HepG2 (cell line): ENCODE measurements around the gene DYNC1I2. TPM values are rescaled to one million over a fixed set of nuclear protein-coding genes. Genes with fewer than 3 reads are reported as not detected.

ENCODE experiments used
- ETV6 ChIP-seq: sonication (generic); formaldehyde crosslinking; conservative IDR thresholded peaks from 2 replicates; pipeline ENCODE4 v1.4.0; 2020; ENCODE audit warnings: missing genetic modification reagents
- GABPB1 ChIP-seq: IDR thresholded peaks from 2 replicates; pipeline ENCODE4 v1.6.1; 2016; ENCODE audit warnings: mild to moderate bottlenecking, missing genetic modification reagents, moderate library complexity, missing compliant biosample characterization
- GLI4 ChIP-seq: sonication (generic); formaldehyde crosslinking; IDR thresholded peaks from 2 replicates; pipeline ENCODE4 v1.5.1; 2020; ENCODE audit warnings: missing genetic modification reagents, mild to moderate bottlenecking, moderate library complexity, borderline replicate concordance
- GTF3A ChIP-seq: sonication (generic); formaldehyde crosslinking; conservative IDR thresholded peaks from 2 replicates; pipeline ENCODE4 v1.4.0; 2020; ENCODE audit warnings: mild to moderate bottlenecking, missing genetic modification reagents
- GZF1 ChIP-seq: sonication (generic); formaldehyde crosslinking; IDR thresholded peaks from 2 replicates; pipeline ENCODE4 v1.5.1; 2020; ENCODE audit warnings: mild to moderate bottlenecking, missing genetic modification reagents
- HMGXB3 ChIP-seq: sonication (generic); formaldehyde crosslinking; IDR thresholded peaks from 2 replicates; pipeline ENCODE4 v1.4.0; 2020; ENCODE audit warnings: missing genetic modification reagents, borderline replicate concordance
- PLSCR1 ChIP-seq: sonication (generic); formaldehyde crosslinking; IDR thresholded peaks from 2 replicates; pipeline ENCODE4 v1.5.0; 2020; ENCODE audit warnings: missing genetic modification reagents, mild to moderate bottlenecking, borderline replicate concordance
- SKI ChIP-seq: fragments of 450-650 bp; IDR thresholded peaks from one replicate; pipeline ENCODE4 v1.6.1; 2018; ENCODE audit warnings: mild to moderate bottlenecking; ENCODE audit not compliant: partially characterized antibody
- TAF1 ChIP-seq: sonication (generic); formaldehyde crosslinking; IDR thresholded peaks from 2 replicates; pipeline ENCODE4 v1.4.0; 2020; ENCODE audit warnings: missing genetic modification reagents
- ZBTB40 ChIP-seq, 2 experiments: fragments of 450-650 bp in 1 of 2; sonication (generic) in 1 of 2; formaldehyde crosslinking in 1 of 2; IDR thresholded peaks; 2 replicates each; pipeline versions ENCODE4 v1.6.1 to v1.8.0; 2016 to 2022; ENCODE audit warnings: antibody characterized with exemption in 1 of 2, mild to moderate bottlenecking in 1 of 2, missing genetic modification reagents in 1 of 2
- ZNF562 ChIP-seq: sonication (generic); formaldehyde crosslinking; IDR thresholded peaks from 2 replicates; pipeline ENCODE4 v1.8.0; 2022; ENCODE audit warnings: missing genetic modification reagents, borderline replicate concordance
- ZNF746 ChIP-seq: sonication (generic); formaldehyde crosslinking; IDR thresholded peaks from 2 replicates; pipeline ENCODE4 v1.8.0; 2022; ENCODE audit warnings: mild to moderate bottlenecking, missing genetic modification reagents
- ZNF772 ChIP-seq: sonication (generic); formaldehyde crosslinking; IDR thresholded peaks from 2 replicates; pipeline ENCODE4 v1.5.0; 2020; ENCODE audit warnings: mild to moderate bottlenecking, missing genetic modification reagents
- polyA plus RNA-seq, 8 experiments: library from polyadenylated mRNA; depleted of rRNA in 3 of 8; stranded (reverse) in 7 of 8; unstranded in 1 of 8; fragments of >200 nt; fragmentation: Illumina TruSeq in 4 of 8; extraction: Trizol in 4 of 8; gene quantifications; 2 replicates each; pipeline versions ENCODE4 v1.2.1 to v1.2.3, GENCODE V29; 2011 to 2016; ENCODE audit warnings: low read depth in 4 of 8, missing spikeins in 1 of 8, mixed read lengths in 1 of 8; ENCODE audit not compliant: insufficient read depth in 1 of 8
- total RNA-seq, 5 experiments: library from RNA; depleted of rRNA; stranded (reverse); fragments of >200 nt; fragmentation: Illumina TruSeq; extraction: Trizol; gene quantifications; 2 replicates each; pipeline ENCODE4 v1.2.3, GENCODE V29; 2016; ENCODE audit warnings: low read depth in 1 of 5

The DYNC1I2 gene
- total and polyA plus RNA-seq, 2 of the 13 experiments (the other 11 are each of a cell fraction or from before 2014, with no cell fraction given), result 84.0 to 99.8 TPM

GRCh38 chr2:171687287-171688128 is at the start of gene DYNC1I2 (continued):
- TF ChIP-seq SKI, result no peak
- peak; percentile 88 for TF ChIP-seq GABPB1 (CRISPR knock-in tag)
- TF ChIP-seq PLSCR1 (CRISPR knock-in tag), result no peak
- peak; percentile 44; the same call in 1 of the 2 replicates for TF ChIP-seq GZF1 (CRISPR knock-in tag)
- peak; percentile 85; the same call in 1 of the 2 replicates for TF ChIP-seq GTF3A (CRISPR knock-in tag)
- TF ChIP-seq ETV6, result peak; percentile 67
- TF ChIP-seq ZBTB40 (IDR thresholded peaks at IDR 0.05), result no peak
- TF ChIP-seq ZBTB40 (CRISPR knock-in tag; IDR thresholded peaks at IDR 0.05), result peak; percentile 91; the same call in 1 of the 2 replicates
- TF ChIP-seq ZNF772, result peak; percentile 95
- peak; percentile 94; the same call in 1 of the 2 replicates for TF ChIP-seq GLI4
- TF ChIP-seq TAF1 (CRISPR knock-in tag), result peak; percentile 85
- TF ChIP-seq ZNF746 (CRISPR knock-in tag), result peak; percentile 71; the same call in 1 of the 2 replicates
- TF ChIP-seq HMGXB3 (CRISPR knock-in tag), result no peak; the same call in 1 of the 2 replicates
- TF ChIP-seq ZNF562 (CRISPR knock-in tag), result no peak
